Breast epithelium (tissue), 3 donors: Measurements from ENCODE around the gene M1AP.

Source experiments
- POLR2A ChIP-seq: fragments of 450-650 bp; IDR thresholded peaks from one replicate; pipeline ENCODE4 v1.6.1; 2016; ENCODE audit warnings: antibody characterized with exemption, mild to moderate bottlenecking, moderate library complexity
- POLR2AphosphoS5 ChIP-seq, 3 donors: sonication (generic); formaldehyde crosslinking; IDR thresholded peaks; one replicate each; pipeline ENCODE4 v1.6.1; 2017; ENCODE audit warnings: antibody characterized with exemption in 3 of 3
- TF ChIP-seq, protein P1 (sequence below), 3 donors: fragments of 450-650 bp; IDR thresholded peaks; one replicate each; pipeline ENCODE4 v1.5.1; 2016 to 2017; ENCODE audit warnings: antibody characterized with exemption in 3 of 3, mild to moderate bottlenecking in 3 of 3, moderate library complexity in 3 of 3

DNA sequence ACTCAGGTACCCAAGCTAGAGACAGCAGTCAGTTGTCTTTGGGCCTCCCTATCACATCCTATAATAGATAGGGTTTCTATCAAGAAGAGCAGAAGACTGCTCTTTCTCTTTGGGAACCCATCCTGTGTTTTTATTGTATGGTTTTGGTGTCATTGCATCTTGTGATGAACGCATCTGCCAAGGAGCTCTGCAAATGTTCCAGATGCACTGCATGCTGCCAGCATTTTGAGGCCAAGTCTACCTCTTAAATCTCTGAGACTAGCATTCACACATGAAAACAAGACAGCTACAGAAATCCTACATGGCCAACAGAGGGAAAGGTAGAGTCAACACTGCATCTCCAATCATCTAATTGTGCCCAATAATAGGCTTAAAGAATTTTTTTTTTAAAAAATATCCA, 20.0 kb upstream of the M1AP start:
- TF ChIP-seq, protein P1, sequence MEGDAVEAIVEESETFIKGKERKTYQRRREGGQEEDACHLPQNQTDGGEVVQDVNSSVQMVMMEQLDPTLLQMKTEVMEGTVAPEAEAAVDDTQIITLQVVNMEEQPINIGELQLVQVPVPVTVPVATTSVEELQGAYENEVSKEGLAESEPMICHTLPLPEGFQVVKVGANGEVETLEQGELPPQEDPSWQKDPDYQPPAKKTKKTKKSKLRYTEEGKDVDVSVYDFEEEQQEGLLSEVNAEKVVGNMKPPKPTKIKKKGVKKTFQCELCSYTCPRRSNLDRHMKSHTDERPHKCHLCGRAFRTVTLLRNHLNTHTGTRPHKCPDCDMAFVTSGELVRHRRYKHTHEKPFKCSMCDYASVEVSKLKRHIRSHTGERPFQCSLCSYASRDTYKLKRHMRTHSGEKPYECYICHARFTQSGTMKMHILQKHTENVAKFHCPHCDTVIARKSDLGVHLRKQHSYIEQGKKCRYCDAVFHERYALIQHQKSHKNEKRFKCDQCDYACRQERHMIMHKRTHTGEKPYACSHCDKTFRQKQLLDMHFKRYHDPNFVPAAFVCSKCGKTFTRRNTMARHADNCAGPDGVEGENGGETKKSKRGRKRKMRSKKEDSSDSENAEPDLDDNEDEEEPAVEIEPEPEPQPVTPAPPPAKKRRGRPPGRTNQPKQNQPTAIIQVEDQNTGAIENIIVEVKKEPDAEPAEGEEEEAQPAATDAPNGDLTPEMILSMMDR (IDR thresholded peaks at IDR 0.05) = no peak
- TF ChIP-seq POLR2AphosphoS5 (IDR thresholded peaks at IDR 0.05) (no peak), POLR2A (no peak)
